ENCODE data around the gene FUOM. TPM values are rescaled to one million over a fixed set of nuclear protein-coding genes. Genes with fewer than 3 reads are reported as not detected.

Gene FUOM
- total and polyA plus RNA-seq, 2 of the 8 experiments (the other 6 are each of a cell fraction or from before 2014, with no cell fraction given) = 22.0 to 30.4 TPM

DNA sequence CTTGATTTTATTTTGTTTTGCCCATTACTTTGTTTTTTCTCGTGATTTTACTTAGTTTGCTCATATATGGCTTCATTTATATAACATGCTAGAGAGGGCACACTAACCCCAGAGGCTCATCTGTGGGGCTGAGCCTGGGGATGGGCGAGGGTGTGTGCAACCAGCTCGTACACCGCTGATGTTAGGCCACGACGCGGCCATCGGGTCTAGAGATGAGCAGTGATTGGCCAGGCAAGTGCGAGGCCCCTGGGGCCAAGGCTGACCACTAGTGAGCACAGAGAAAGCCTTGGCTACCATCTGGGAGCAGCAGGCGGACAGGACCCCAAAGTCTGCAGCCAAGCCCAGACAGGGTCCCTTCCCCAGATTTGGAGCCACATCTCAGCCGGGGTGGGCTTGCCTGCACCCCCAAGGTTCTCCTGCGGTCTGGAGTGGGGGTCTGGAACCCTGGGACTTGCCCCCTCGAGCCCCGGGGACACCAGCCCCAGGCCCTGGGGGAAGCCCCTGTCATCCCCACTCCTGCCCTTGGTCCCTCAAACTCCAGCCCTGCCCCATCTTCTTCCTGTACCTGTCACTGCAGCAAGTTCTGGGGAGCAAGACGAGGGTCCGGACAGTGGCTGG lies 3.7 kb downstream of the FUOM start (continued):
- no peak for TF ChIP-seq CHD2 (IDR thresholded peaks at IDR 0.05; ENCODE audit: low read length)
- TF ChIP-seq BACH1 (IDR thresholded peaks at IDR 0.05; ENCODE audit: low read length) = no peak
- TF ChIP-seq CBX5 (IDR thresholded peaks at IDR 0.05; ENCODE audit: low read depth, low read length) = no peak
- no peak for TF ChIP-seq EZH2 (IDR thresholded peaks at IDR 0.05; ENCODE audit: low read depth, low read length, severe bottlenecking)
- TF ChIP-seq SIX5 (IDR thresholded peaks at IDR 0.05; ENCODE audit: low read depth, low read length) = no peak
